Activated naive CD4-positive, alpha-beta T cell treated with anti-CD3 and anti-CD28 coated beads for 36 hours (primary cell): ENCODE measurements around the gene DNAJC17. TPM values are rescaled to one million over a fixed set of nuclear protein-coding genes. Genes with fewer than 3 reads are reported as not detected.

ENCODE experiments used
- CTCF ChIA-PET: fragments of 350-600 bp; sonication (Branson Sonifier 250); formaldehyde crosslinking; loops from one replicate; lab custom pipeline; 2021; ENCODE audit warnings: antibody characterized with exemption; lab: Charles Lee
- DNase-seq: peaks from one replicate; pipeline ENCODE4 v3.0.0-alpha.2; 2020
- H3K27ac Mint-ChIP-seq: one replicate; pipeline ENCODE4 v1.8.0; 2021; ENCODE audit warnings: mild to moderate bottlenecking, mixed read lengths
- H3K27me3 Mint-ChIP-seq: one replicate; pipeline ENCODE4 v1.8.0; 2021; ENCODE audit warnings: low read depth, mixed read lengths
- H3K36me3 Mint-ChIP-seq: one replicate; pipeline ENCODE4 v1.8.0; 2021; ENCODE audit warnings: low read depth, mixed read lengths
- H3K4me1 Mint-ChIP-seq: one replicate; pipeline ENCODE4 v1.8.0; 2021; ENCODE audit warnings: low read depth, mixed read lengths
- H3K4me3 Mint-ChIP-seq: one replicate; pipeline ENCODE4 v1.8.0; 2021; ENCODE audit warnings: mild to moderate bottlenecking, moderate library complexity, mixed read lengths
- H3K9me3 Mint-ChIP-seq: one replicate; pipeline ENCODE4 v1.8.0; 2021; ENCODE audit warnings: mixed read lengths
- intact Hi-C: fragments of 100-400 bp; cut with micrococcal nuclease; formaldehyde crosslinking; loops from one replicate; pipeline ENCODE4 v1.15.1; 2023
- total RNA-seq, 2 experiments: library from RNA; stranded (reverse); gene quantifications; one replicate each; pipeline ENCODE4 v1.2.3, GENCODE V29; 2021

The DNAJC17 gene
- total RNA-seq, 2 experiments from 2014 or later, result 25.9 to 28.1 TPM

GRCh38 chr15:40826423-40827075 is 19.3 kb upstream of the DNAJC17 start:
- H3K27ac Mint-ChIP-seq, result no peak overlapping the region
- no peaks in the 10 kb centered on the region for H3K4me1 Mint-ChIP-seq
- no peak for DNase-seq
- no peak overlapping the region for H3K4me3 Mint-ChIP-seq
- no peaks in the 10 kb centered on the region for H3K36me3 Mint-ChIP-seq
- CTCF ChIA-PET, result interaction anchor here (0.9 kb wide), 1 partner anchor 32 kb away, joined by 3 read pairs; no protein-coding TSS in a partner anchor
- H3K9me3 Mint-ChIP-seq, result no peaks in the 10 kb centered on the region
- peaks cover 2% of the 10 kb centered on the region for H3K27me3 Mint-ChIP-seq
- intact Hi-C loops, result no loop called here

GRCh38 chr15:40825661-40826422 is 18.6 kb upstream of the DNAJC17 start:
- Mint-ChIP-seq H3K27ac (no peak overlapping the region), H3K4me1 (no peaks in the 10 kb centered on the region), H3K4me3 (no peak overlapping the region), H3K36me3 (no peaks in the 10 kb centered on the region), H3K27me3 (peaks cover 2% of the 10 kb centered on the region), H3K9me3 (no peaks in the 10 kb centered on the region)
- intact Hi-C loops, result no loop called here
- DNase-seq, result no peak
- CTCF ChIA-PET, result interaction anchor here (0.6 to 0.9 kb wide), 2 partner anchors 33 to 128 kb away, joined by 3 read pairs; no protein-coding TSS in a partner anchor

- CTCF ChIA-PET, result interaction anchor here (0.6 to 1.0 kb wide), 4 partner anchors 34 to 146 kb away, joined by 3 to 4 read pairs (median 3); partner anchors contain the start of gene RAD51
- H3K27me3 Mint-ChIP-seq, result peaks cover 2% of the 10 kb centered on the region
- no peaks in the 10 kb centered on the region for H3K9me3 Mint-ChIP-seq
- no peaks in the 10 kb centered on the region for H3K36me3 Mint-ChIP-seq
- no peak overlapping the region for H3K4me3 Mint-ChIP-seq
- H3K27ac Mint-ChIP-seq, result no peak overlapping the region
- no peaks in the 10 kb centered on the region for H3K4me1 Mint-ChIP-seq
- DNase-seq, result no peak
- intact Hi-C loops, result no loop called here
Measured at GRCh38 chr15:40823572-40824343, 16.5 kb upstream of the DNAJC17 start.

GRCh38 chr15:40821195-40821594 is 13.9 kb upstream of the DNAJC17 start:
- DNase-seq, result no peak
- H3K4me1 Mint-ChIP-seq, result no peaks in the 10 kb centered on the region
- intact Hi-C loops, result no loop called here
- no peak overlapping the region for H3K4me3 Mint-ChIP-seq
- H3K27ac Mint-ChIP-seq, result no peak overlapping the region
- no peaks in the 10 kb centered on the region for H3K9me3 Mint-ChIP-seq
- peaks cover 2% of the 10 kb centered on the region for H3K27me3 Mint-ChIP-seq
- H3K36me3 Mint-ChIP-seq, result no peaks in the 10 kb centered on the region
- CTCF ChIA-PET, result no interaction called here

GRCh38 chr15:40819048-40819447 is 11.8 kb upstream of the DNAJC17 start:
- intact Hi-C loops, result no loop called here
- no peaks in the 10 kb centered on the region for H3K9me3 Mint-ChIP-seq
- H3K36me3 Mint-ChIP-seq, result peaks cover 4% of the 10 kb centered on the region
- no peak overlapping the region for H3K27ac Mint-ChIP-seq
- H3K4me1 Mint-ChIP-seq, result no peaks in the 10 kb centered on the region
- CTCF ChIA-PET, result interaction anchor here (0.5 to 1.7 kb wide), 3 partner anchors 14 to 26 kb away, joined by 3 to 7 read pairs (median 6); partner anchors contain the start of gene SPINT1
- H3K27me3 Mint-ChIP-seq, result no peaks in the 10 kb centered on the region
- DNase-seq, result no peak
- no peak overlapping the region for H3K4me3 Mint-ChIP-seq

- Mint-ChIP-seq H3K4me3 (no peak overlapping the region), H3K27ac (no peak overlapping the region), H3K27me3 (no peaks in the 10 kb centered on the region), H3K9me3 (no peaks in the 10 kb centered on the region), H3K36me3 (peaks cover 8% of the 10 kb centered on the region), H3K4me1 (no peaks in the 10 kb centered on the region)
- DNase-seq, result no peak
- CTCF ChIA-PET, result interaction anchor here (0.6 to 1.0 kb wide), 2 partner anchors 24 to 54 kb away, joined by 3 read pairs; no protein-coding TSS in a partner anchor
- intact Hi-C loops, result no loop called here
Measured at GRCh38 chr15:40815042-40815698, 7.9 kb upstream of the DNAJC17 start.

- Mint-ChIP-seq H3K4me1 (peaks cover 9% of the 10 kb centered on the region), H3K4me3 (no peak overlapping the region), H3K27ac (no peak overlapping the region), H3K27me3 (no peaks in the 10 kb centered on the region), H3K36me3 (peaks cover 8% of the 10 kb centered on the region), H3K9me3 (no peaks in the 10 kb centered on the region)
- intact Hi-C loops, result no loop called here
- no peak for DNase-seq
- CTCF ChIA-PET, result interaction anchor here (1.0 kb wide), 1 partner anchor 45 kb away, joined by 3 read pairs; no protein-coding TSS in a partner anchor
Measured at GRCh38 chr15:40812721-40813425, 5.6 kb upstream of the DNAJC17 start.

GRCh38 chr15:40808861-40809450 is 1.7 kb upstream of the DNAJC17 start:
- CTCF ChIA-PET, result interaction anchor here (0.5 to 2.3 kb wide), 2 partner anchors 26 to 52 kb away, joined by 3 to 7 read pairs; no protein-coding TSS in a partner anchor
- H3K27me3 Mint-ChIP-seq, result no peaks in the 10 kb centered on the region
- intact Hi-C loops, result loop anchor here (5.0 kb wide), 2 partner anchors 423 to 427 kb away; partner anchors contain the start of genes CHP1, EXD1 and KNSTRN
- H3K4me1 Mint-ChIP-seq, result peaks cover 19% of the 10 kb centered on the region
- H3K27ac Mint-ChIP-seq, result no peak overlapping the region
- H3K4me3 Mint-ChIP-seq, result peak overlapping the region; percentile 86
- peak; percentile 10 for DNase-seq
- H3K36me3 Mint-ChIP-seq, result peaks cover 9% of the 10 kb centered on the region
- no peaks in the 10 kb centered on the region for H3K9me3 Mint-ChIP-seq

GRCh38 chr15:40807888-40808461 is 702 bp upstream of the DNAJC17 start:
- CTCF ChIA-PET, result interaction anchor here (0.7 to 2.3 kb wide), 3 partner anchors 25 to 52 kb away, joined by 3 to 7 read pairs (median 4); no protein-coding TSS in a partner anchor
- H3K36me3 Mint-ChIP-seq, result peaks cover 6% of the 10 kb centered on the region
- H3K27me3 Mint-ChIP-seq, result no peaks in the 10 kb centered on the region
- intact Hi-C loops, result loop anchor here (1.0 to 5.0 kb wide), 13 partner anchors 21 to 524 kb away; partner anchors contain the start of genes CHAC1, CHP1, EXD1 and INO80
- H3K4me3 Mint-ChIP-seq, result peak overlapping the region; percentile 86
- H3K4me1 Mint-ChIP-seq, result peaks cover 23% of the 10 kb centered on the region
- H3K9me3 Mint-ChIP-seq, result no peaks in the 10 kb centered on the region
- no peak for DNase-seq
- H3K27ac Mint-ChIP-seq, result peak overlapping the region; percentile 58

GRCh38 chr15:40806672-40807027 is 623 bp downstream of the DNAJC17 start:
- no peak for DNase-seq
- Mint-ChIP-seq H3K27me3 (no peaks in the 10 kb centered on the region), H3K36me3 (peaks cover 12% of the 10 kb centered on the region), H3K4me1 (peaks cover 29% of the 10 kb centered on the region), H3K27ac (peak overlapping the region; percentile 93), H3K4me3 (peak overlapping the region; percentile 86), H3K9me3 (no peaks in the 10 kb centered on the region)
- intact Hi-C loops, result loop anchor here (1.0 to 5.0 kb wide), 13 partner anchors 19 to 526 kb away; partner anchors contain the start of genes CHAC1, CHP1, EXD1 and INO80
- CTCF ChIA-PET, result interaction anchor here (1.0 to 2.3 kb wide), 2 partner anchors 18 to 24 kb away, joined by 3 to 7 read pairs; no protein-coding TSS in a partner anchor
